HG02763 (cell line): ENCODE measurements around the gene DEFB128.
"Not testable (repeated sequence)": the region's sequence is repeated elsewhere in the genome, so short reads cannot be mapped to it uniquely, and the experiment has no call there.

Experiments
- ATAC-seq: cut with Tn5 transposase; IDR thresholded peaks from one replicate; pipeline ENCODE4 v1.9.1; 2021; ENCODE audit warnings: mild to moderate bottlenecking, moderate library complexity; ENCODE audit not compliant: unreplicated experiment

DEFB128 gene

DNA sequence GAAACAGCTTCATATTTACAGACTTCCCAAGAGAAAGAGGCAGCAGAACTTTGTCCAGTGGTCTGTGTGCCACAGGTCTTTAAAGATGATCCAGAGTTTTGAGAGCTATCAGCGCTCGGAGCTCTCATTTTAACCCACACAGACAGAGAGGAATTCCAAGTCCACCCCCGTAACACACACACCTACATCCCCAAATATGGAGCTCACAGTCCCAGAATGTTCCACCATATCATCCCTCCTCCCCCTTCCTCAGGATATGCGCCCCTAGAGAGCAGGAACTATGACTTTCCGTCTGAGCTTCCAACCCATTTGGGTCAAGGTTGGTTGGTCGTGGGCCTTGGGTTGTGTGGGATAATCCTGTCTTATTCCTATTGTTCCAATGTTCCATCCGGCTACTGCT is at the start of gene DEFB128:
DEFB128 (minus strand) TSS at position 101 of the 400 bp plus-strand sequence; CDS start at position 13, 88 bp downstream.
- ATAC-seq, result no peak

GRCh38 chr20:237929-238328 is 48.4 kb upstream of the DEFB128 start:
- no peak for ATAC-seq

DNA sequence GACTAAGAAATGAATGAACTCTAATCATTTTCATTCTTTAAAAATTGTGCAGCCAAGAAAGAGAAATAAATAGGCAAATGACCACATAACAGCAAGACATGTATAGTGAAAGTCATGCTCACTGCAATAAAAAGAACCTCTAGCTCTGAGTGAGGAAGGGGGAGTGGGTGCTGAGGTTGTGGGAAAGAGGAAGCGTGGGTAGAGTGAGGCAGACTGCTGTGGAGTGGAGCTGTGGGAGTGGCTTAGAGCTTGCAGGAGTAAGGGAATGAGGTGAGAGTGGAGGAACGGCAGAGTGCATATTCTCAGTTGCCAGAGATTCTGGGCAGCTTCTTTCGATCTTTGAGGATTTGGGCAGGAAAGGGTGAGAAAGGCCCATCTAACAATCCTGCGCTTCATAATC is 48.0 kb upstream of the DEFB128 start:
- no peak for ATAC-seq

DNA sequence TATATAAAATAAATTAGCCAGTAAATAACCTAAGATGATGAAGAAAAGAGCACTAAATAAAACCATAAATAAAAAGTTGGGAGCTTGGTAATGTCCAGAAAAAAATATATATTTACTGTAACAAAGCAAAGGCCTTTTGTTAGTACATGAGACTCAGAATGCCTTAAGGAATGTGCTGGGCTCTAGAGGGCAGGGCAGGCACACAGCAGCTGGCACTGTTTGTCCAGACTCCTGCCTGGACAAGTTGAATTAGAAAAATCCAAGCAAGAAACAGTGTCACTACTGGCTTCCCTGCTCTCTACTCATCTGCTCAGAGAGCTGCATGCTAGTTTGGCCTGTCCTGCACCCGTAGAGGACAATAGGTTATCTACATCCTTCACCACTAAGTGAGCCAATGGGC is 46.4 kb upstream of the DEFB128 start:
- no peak for ATAC-seq

DNA sequence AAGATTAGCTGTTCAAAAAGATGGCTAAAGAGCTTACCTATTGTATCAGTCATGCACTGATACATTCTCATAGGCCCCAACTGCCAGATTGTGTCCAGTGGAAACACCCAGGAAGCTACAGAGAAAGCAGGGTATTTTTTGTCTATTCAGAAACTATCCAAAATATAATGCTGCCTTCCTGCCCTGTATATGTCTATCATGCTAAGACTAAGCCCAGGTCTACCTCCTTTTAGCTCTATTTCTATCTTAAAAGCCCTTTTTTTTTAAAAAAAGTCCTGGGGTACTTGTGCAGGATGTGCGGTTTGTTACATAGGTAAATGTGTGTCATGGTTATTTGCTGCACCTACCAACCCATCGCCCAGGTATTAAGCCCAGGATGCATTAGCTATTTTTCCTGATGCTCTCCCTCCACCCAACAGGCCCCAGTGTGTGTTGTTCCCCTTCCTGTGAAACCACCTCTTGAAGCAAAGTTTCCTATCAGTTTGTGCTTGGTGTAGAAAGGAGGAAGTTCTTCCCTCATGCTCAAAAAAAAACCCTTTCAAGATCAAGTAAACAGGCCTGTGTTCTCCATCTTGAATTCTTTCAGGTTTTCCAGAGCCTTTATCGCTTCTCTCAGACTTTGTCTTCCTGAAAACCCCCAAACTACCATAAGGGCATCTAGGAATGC is 38.1 kb upstream of the DEFB128 start:
- ATAC-seq, result no peak

DNA sequence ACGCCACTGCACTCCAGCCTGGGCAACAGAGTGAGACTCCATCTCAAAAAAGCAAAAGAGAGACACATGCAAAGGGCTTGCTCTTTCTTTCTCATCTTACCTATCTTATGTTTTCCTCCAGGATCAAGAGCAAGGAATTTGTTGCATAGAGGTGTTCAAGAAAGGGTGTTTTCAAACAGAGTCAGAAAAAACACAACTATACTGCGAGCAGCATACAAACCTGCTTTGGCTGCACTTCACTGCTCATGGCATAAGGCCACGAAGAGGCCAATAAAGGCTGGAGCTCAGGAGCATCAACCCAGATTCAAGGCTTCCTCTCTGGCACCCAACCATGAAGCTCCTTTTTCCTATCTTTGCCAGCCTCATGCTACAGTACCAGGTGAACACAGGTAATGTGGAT is 37.4 kb upstream of the DEFB128 start, which contains the start of gene DEFB129:
DEFB129 (plus strand) TSS at position 301 of the 400 bp plus-strand sequence; CDS start at position 332, 31 bp downstream.
- no peak for ATAC-seq

DNA sequence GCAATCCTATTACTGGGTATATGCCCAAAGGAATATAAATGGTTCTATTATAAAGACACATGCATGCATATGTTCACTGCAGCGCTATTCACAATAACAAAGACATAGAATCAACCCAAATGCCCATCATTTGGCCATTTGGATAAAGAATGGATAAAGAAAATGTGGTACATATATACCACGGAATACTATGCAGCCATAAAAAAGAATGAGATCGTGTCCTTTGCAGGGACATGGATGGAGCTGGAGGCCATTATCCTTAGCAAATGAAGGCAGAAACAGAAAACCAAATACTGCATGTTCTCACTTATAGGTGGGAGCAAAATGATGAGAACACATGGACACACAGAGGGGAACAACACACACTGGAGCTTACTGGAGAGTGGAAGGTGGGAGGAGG is 36.4 kb upstream of the DEFB128 start:
- not testable (repeated sequence) for ATAC-seq

DNA sequence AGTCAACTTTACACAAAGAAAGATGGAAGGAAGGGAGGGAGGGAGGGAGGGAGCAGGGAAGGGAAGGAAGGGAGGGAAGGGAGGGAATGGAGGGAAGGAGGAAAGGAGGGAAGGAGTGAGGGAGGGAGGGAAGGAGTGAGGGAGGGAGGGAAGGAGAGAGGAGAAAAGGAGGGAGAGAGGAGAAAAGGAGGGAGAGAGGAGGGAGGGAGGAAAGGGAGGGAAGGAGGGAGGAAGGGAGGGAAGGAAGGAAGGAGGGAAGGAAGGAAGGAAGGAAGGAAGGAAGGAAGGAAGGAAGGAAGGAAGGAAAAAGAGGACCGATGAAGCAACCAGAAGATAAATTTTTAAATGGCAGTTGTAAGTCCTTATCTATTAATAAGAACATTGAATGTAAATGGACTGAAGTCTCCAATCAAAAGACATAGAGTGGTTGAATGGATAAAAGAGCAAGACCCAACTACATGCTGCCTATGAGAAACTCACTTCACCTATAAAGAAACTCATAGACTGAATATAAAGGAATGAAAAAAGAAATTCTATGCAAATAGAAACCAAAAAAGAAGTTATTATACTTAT is 31.8 kb upstream of the DEFB128 start:
- no peak for ATAC-seq

- ATAC-seq, result no peak
These were observed 30.0 kb upstream of the DEFB128 start for GRCh38 chr20:219290-220115.

GRCh38 chr20:217266-217665 is 27.8 kb upstream of the DEFB128 start:
- no peak for ATAC-seq

- no peak for ATAC-seq
These were observed 26.3 kb upstream of the DEFB128 start for GRCh38 chr20:215796-216195.

DNA sequence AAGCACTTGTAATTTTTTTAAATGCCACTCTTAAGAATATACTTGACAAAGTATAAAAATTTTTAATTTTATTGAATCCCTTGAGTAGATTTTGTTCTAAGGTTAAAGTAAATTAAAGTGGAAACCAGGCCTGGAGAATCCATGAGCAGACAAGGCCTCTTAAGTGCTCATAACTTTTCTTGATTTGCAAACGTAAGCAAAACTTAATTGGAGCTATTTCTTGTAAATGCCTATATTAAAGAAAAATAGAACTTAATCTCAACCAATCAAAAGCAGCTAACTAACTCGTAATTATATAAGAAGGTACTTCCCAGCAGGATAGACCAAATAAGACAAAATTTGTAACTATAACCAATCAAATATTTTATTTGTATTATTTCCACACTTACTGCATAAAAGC is 24.9 kb upstream of the DEFB128 start:
- no peak for ATAC-seq

DNA sequence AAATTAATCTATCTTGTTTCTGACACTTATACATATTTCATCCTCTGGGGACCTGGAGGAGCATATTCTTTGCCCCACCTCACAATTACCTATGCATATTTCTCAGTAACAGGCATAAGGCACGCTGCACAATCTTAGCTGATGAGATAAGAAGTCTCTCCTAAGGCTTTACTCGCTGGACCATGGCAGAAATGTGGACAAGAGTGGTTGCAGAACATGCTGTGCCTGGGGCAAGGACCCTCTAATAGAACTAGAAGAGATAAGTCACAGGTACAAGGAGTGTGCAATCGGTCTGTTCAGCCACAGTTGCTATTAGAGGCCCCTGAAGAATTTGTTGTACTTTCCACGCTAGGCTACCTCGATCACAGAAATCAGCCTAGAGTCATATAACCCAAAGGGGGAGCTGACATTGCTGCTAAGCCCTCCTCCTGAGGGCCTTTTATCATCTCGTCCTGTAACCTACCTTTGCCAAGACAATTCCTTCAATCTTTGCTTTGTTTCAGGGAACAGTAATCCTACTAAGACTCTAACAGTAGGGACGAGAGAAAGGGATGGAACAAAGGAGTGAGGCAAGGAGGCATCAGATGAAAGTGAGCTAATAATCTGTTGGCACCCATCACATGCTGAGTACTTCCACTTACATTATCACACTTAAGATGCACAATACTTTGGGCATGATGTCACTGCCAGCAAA is 21.4 kb upstream of the DEFB128 start:
- no peak for ATAC-seq

GRCh38 chr20:208942-209566 is 19.5 kb upstream of the DEFB128 start:
- no peak for ATAC-seq

- not testable (repeated sequence) for ATAC-seq
These were observed 14.1 kb upstream of the DEFB128 start for GRCh38 chr20:203630-204029.

- no peak for ATAC-seq
These were observed 10.5 kb upstream of the DEFB128 start for GRCh38 chr20:199996-200395.

- no peak for ATAC-seq
These were observed 8.7 kb upstream of the DEFB128 start for GRCh38 chr20:198225-198624.

DNA sequence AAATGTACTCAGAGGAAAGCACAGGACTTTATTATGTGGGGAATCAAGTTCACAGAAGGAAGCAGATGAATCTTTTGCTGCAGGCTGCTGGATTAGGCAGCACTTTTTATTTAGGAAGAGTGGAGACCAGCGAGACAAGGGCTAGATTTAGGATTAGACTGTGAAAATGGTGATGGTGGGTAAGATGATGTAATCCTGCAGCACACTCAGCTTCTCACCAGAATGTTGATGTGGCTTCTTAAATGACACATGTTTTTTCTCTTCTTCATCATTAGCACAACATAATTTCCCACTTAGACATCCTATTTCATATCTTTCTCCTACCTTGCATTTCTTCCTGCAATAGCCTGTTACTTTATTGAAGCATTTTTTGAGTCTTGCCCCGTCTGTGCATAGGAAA is 1.8 kb downstream of the DEFB128 start:
- ATAC-seq, result no peak

- ATAC-seq, result no peak
These were observed 5.2 kb downstream of the DEFB128 start for GRCh38 chr20:184288-184687.

DNA sequence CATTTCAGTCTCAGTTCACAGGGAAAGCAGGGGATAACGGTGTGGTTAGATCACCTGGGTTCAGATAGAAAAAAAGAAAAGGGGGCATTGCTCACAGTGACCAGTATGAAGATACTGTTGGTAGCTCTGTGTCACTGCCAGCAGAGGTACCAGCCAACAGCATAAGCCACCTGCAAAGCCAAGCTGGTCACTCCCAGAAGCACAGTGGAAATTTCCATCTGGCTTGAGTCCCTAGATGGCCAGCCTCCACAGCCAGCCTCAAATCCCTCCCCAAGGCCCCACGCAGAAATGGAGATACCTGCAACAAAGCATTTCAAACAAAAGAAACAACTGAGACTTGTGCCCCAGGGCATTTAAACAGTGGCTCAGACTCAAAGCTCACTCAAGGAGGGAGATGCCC is 20.6 kb downstream of the DEFB128 start:
- no peak for ATAC-seq

DNA sequence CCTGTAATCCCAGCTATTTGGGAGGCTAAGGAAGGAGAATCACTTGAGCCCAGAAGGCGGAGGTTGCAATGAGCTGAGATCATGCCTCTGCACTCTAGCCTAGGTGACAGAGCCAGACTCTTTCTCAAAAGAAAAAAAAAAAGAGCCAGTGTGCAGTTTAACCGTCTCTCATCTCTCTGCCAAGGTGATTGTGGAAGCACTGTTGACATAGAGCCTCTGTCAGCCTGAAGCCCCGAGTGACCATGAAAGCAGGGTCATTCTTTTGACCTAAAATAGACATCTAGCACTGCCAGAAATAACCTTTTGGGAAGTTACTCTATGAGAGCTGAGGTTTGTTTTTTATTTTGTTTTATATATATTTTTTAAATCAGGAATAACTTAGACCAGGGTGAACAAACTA is 24.9 kb downstream of the DEFB128 start:
- ATAC-seq, result no peak
